GM10266 (cell line): ENCODE data around the gene OR10A4.
"Not testable (repeated sequence)": the region's sequence is repeated elsewhere in the genome, so short reads cannot be mapped to it uniquely, and the experiment has no call there.

Experiments
- DNase-seq: peaks from one replicate; pipeline ENCODE4 v3.0.0; 2012; ENCODE audit errors: extremely low spot score
- CTCF ChIP-seq: IDR thresholded peaks from 2 replicates; pipeline ENCODE4 v1.5.1; 2012; ENCODE audit warnings: mild to moderate bottlenecking, low read depth; ENCODE audit not compliant: control insufficient read depth, insufficient read depth; ENCODE audit errors: missing control alignments

OR10A4 gene

GRCh38 chr11:6875761-6876160 is 664 bp upstream of the OR10A4 start:
- no peak for DNase-seq
- TF ChIP-seq CTCF, result no peak

- no peak for DNase-seq
- TF ChIP-seq CTCF, result no peak
Measured at GRCh38 chr11:6876914-6877313, 489 bp downstream of the OR10A4 start.

- DNase-seq, result no peak
- no peak for TF ChIP-seq CTCF
Measured at GRCh38 chr11:6882751-6883150, 6.3 kb downstream of the OR10A4 start.

GRCh38 chr11:6887711-6888110 is 11.3 kb downstream of the OR10A4 start:
- not testable (repeated sequence) for DNase-seq

GRCh38 chr11:6888830-6889229 is 12.4 kb downstream of the OR10A4 start:
- TF ChIP-seq CTCF, result no peak
- no peak for DNase-seq

- DNase-seq, result no peak
- no peak for TF ChIP-seq CTCF
Measured at GRCh38 chr11:6889835-6890234, 13.4 kb downstream of the OR10A4 start.

- DNase-seq, result no peak
- TF ChIP-seq CTCF, result no peak
Measured at GRCh38 chr11:6892400-6892799, 16.0 kb downstream of the OR10A4 start, which contains the start of gene OR2D2. OR2D2 (minus strand) TSS chr11:6892500; CDS start chr11:6892500, 0 bp downstream.

- DNase-seq, result no peak
- TF ChIP-seq CTCF, result no peak
Measured at GRCh38 chr11:6894097-6894496, 17.7 kb downstream of the OR10A4 start.
